NCI-H187 treated with DMSO at 0.1 percent for 48 hours (cell line): ENCODE measurements around the gene CHML.

Experiments used
- DNase-seq: peaks from one replicate; lab custom pipeline; 2025; lab: John Stamatoyannopoulos, UW

Gene CHML

GRCh38 chr1:241615043-241615974 lies 24.9 kb downstream of the CHML start:
- no peak for DNase-seq

- no peak for DNase-seq
Measured at GRCh38 chr1:241614572-241614971, 25.6 kb downstream of the CHML start.

- no peak for DNase-seq
Measured at GRCh38 chr1:241614144-241614543, 26.0 kb downstream of the CHML start.

- DNase-seq: no peak
Measured at GRCh38 chr1:241612533-241613477, 27.4 kb downstream of the CHML start.

GRCh38 chr1:241611736-241612135 lies 28.4 kb downstream of the CHML start:
- DNase-seq: no peak

- no peak for DNase-seq
Measured at GRCh38 chr1:241611063-241611462, 29.1 kb downstream of the CHML start.

GRCh38 chr1:241610056-241610815 lies 29.9 kb downstream of the CHML start:
- DNase-seq: no peak

GRCh38 chr1:241608379-241609033 lies 31.7 kb downstream of the CHML start:
- DNase-seq: no peak

GRCh38 chr1:241607497-241607896 lies 32.7 kb downstream of the CHML start:
- no peak for DNase-seq

- DNase-seq: no peak
Measured at GRCh38 chr1:241606544-241606943, 33.6 kb downstream of the CHML start.

- DNase-seq: no peak
Measured at GRCh38 chr1:241605146-241605805, 34.9 kb downstream of the CHML start.

- no peak for DNase-seq
Measured at GRCh38 chr1:241603731-241604245, 36.4 kb downstream of the CHML start.

GRCh38 chr1:241600496-241600901 lies 39.7 kb downstream of the CHML start:
- DNase-seq: no peak

- DNase-seq: no peak
Measured at GRCh38 chr1:241598249-241598648, 41.9 kb downstream of the CHML start.

GRCh38 chr1:241596633-241597032 lies 43.5 kb downstream of the CHML start:
- no peak for DNase-seq

- no peak for DNase-seq
Measured at GRCh38 chr1:241593186-241593585, 47.0 kb downstream of the CHML start.

- no peak for DNase-seq
Measured at GRCh38 chr1:241592273-241592958, 47.8 kb downstream of the CHML start.

- DNase-seq: no peak
Measured at GRCh38 chr1:241591736-241592135, 48.4 kb downstream of the CHML start.

GRCh38 chr1:241591317-241591716 lies 48.9 kb downstream of the CHML start:
- DNase-seq: no peak

GRCh38 chr1:241590719-241591118 lies 49.5 kb downstream of the CHML start:
- no peak for DNase-seq
